HG03571 (cell line): ENCODE measurements around the gene GATAD2A.
"Not testable (repeated sequence)": the region's sequence is repeated elsewhere in the genome, so short reads cannot be mapped to it uniquely, and the experiment has no call there.

Experiments
- ATAC-seq: cut with Tn5 transposase; IDR thresholded peaks from one replicate; pipeline ENCODE4 v1.9.1; 2021; ENCODE audit not compliant: unreplicated experiment

GATAD2A gene

DNA sequence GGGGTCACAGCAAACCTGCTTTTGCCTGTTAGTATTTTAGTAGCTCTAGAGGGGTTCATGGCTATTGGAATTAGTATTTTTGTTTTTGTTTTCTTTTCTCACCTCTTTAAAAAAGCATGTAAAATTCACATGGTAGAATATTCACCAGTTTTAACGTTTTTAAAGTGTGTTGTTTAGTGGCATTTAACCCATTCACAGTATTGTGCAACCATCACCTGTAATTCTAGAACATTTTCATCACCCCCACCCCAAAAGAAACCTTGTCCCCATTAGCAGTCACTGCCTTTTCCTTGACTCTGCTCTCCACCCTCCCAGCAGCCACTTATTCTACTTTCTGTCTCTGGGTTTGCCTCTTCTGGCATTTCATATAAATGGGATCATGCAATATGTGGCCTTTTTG lies 39.8 kb downstream of the GATAD2A start:
- ATAC-seq = no peak

DNA sequence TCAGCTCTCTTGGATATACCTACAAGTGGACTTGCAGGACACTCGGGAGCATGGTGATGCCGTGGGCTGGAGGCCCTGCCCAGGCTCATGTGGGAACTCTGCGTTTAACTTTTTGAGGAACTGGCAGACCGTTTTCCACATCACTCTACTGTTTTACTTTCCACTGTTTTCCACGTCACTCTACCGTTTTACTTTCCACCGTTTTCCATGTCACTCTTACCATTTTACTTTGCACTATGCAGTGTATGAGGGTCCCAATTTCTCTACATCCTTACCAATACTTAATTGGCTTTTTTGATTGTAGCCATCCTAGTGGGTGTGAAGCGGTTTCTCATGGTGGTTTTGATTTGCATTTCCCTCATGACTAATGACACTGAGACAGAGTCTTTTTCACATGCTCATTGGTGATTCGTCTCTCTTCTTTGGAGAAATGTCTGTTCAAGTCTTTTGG lies 40.5 kb downstream of the GATAD2A start:
- no peak for ATAC-seq

DNA sequence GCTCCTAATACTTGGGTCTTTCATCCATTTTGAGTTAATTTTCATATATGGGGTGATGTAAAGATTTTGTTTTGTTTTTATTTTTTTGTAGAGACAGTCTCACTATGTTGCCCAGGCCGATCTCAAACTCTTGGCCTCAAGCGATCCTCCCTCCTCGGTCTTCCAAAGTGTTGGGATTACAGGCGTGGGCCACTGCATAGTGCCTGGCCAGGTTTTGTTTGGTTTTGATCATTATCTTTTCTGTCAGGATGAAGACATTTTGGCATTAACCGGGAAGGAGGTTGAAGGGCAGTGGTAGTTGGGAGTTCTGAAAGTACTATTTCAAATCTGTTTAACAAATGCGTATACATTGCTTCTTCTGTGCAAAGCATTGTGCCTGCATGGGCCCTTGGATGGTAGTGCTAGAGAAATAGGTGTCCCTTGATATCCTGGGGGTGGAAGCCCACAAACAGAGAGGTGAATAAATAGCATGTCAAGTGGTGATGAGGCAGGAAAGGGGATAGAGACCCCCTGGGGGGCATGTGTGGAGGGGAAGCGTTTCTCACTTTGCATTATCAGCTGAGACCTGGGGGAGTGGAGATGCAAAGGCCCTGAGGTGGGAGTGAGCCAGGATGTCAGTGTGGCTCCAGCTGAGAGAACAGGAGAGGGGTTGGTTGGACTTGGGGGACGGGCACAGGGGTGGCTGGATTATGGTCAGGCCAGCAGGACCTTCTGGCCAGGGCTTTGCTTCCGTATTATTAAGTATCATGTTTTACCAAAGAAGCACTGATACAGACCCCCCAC lies 41.4 kb downstream of the GATAD2A start:
- no peak for ATAC-seq

DNA sequence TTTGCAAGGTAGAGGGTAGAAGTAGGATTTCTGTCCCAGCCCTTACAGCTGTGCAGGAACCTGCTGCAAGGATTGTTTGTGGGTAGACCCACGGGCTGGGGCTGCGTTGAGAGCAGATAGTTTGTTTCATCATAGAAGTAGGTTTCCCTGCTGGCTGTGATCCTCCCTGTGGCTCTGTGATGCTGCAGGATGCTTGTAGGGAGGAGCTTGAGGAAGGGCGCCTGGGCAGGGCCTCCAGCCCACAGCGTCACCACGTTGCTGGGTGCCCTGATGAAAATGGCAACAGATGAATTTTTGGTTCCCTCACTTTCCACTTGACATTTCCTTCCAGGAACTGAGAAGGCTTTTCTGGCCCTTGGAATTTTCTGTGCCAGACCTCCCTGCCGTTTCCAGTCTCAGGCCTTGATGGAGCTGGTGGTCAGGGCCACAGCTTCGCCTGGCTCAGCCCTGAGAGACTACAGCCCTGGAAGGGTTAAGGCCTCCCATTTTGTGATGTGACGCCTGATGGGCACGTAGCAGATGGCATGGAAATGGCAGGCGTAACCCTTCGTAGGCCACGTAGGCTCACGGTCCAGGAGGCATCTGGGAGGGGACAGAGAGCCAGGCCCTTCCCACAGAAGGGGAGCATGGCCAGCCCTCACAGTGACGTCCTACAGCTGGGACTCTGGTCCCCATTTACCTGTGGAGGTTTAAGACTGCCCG lies 42.2 kb downstream of the GATAD2A start:
- ATAC-seq = no peak

DNA sequence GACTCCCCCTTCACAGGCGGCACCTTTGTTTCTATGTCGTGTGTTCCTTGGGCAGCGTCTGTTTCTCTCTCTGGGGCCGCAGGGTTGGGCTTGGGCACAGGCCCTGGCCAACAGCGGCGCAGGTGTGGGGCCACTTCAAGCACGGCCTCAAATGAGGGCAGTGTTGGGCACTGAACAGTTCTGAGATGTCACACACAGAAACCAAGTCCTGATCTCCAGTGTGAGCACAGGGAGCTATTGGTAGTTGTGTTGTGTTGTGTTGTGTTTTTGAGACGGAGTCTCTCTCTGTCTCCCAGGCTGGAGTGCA lies 42.7 kb downstream of the GATAD2A start:
- ATAC-seq = no peak

DNA sequence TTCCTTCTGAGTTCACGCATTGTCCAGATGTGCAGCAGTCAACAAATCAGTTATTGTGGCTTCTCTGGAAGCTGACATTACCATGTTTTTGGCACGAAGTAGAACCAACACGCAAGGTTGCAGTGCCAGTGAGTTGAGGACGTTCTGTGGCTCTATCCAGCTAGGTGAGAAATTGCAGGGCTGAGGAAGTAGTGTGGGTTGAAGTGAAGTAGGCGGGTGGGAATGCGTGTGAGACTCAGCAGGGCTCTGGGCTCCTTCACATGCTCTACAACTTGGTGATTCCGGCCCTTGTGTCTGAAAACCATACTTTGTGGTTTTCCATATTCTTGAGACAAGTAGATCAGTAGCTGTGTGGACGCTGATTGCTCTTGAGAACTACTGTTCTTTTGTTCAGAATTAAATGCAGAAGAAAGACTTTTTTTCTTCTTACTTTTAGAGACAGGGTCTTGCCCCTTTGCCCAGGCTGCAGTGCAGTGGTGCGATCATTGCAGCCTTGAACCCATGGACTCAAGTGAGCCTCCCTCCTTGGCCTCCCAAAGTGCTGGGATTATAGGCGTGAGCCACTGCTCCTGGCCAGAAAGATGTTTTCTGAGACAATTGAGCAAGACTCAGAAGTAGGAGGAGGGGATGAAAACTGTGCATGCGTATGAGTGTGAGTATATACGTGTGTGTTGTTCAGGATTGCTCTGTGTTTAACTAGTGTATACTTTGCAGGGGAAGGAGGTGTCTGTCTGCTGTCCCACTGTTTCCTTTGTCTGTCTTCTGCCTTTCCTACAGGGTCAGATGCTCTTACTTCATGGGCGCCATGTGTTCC lies 46.2 kb downstream of the GATAD2A start:
- ATAC-seq = no peak

DNA sequence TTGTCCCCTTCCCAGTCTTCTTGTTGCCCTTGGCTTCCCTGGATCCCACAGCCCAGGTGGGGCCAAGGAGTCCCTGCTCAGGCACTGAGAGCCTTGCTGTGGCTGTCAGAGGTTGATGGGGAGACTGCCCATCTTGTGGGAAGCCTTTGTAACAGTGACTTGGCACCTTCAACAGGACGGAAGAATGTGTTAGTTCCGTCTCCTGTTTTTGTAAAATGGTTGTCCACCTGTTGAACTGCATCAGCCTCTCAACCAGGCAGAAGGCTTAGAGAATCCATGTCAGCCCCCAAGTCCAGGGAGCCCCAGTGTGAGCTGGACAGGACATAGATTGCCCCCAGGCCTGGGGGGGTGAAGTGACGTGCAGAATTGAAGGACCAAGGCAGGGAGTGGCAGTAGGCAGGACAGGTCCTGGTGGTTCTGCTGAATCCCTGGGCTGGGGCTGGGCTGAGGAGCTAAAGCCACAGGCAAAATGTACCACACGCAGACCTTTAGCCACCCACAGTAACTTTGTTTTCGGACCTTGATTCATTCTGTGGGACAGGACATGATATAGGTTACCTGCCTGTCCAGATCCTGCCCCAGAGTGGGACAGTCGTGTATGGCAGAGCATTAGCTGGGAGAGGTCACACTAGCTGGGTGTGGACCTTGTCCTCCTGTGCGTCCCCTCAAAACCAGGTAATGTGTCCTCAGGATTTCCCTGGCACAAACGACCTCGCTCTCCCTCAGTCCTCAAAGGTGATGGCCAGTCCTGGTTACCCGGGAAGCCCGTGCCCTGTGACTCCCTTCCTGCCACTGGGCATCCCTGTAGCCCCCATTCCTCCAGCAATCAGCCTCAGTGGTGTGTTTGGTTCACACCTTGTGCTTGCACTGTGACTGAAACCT lies 47.0 kb downstream of the GATAD2A start:
- no peak for ATAC-seq

DNA sequence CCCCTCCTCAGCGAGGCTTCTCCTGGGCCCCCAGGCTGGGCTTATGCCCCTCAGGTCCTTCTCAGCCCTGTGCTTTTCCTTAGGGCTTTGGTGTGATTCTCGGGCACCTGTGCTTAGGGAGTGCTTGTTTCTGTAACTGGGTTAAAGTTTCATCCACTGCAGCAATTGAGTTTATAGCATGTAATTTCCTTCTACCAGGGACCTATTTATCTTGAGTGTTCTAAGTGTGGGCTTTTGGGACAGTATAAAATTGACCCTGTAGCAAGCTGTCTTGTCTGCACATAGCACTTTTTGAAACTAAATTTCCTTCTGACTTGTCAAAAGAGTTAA lies 47.6 kb downstream of the GATAD2A start:
- no peak for ATAC-seq

DNA sequence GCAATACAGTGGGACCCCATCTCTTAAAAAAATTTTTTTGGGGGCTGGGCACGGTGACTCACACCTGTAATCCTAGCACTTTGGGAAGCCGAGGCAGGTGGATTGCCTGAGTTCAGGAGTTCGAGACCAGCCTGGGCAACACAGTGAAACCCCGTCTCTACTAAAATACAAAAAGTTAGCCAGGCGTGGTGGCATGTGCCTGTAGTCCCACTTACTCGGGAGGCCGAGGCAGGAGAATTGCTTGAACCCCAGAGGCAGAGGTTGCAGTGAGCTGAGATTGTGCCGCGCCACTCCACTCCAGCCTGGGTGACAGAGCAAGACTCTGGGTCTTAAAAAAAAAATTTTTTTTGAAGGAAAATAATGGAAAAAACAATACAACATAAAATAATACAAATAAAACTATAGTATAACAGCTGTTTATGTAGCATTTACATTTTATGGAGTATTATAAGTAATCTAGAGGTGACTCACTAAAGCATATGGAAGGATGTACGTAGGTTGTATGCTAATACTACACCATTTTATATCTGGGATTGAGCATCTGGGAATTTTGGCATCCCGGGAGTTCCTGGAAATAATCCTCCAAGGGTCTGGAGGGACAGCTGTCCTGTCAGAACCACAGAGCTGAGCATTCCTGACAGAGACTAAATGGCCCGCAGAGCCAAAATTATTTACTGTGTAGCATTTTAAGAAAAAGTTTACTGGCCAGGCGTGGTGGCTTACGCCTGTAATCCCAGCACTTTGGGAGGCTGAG lies 49.9 kb downstream of the GATAD2A start:
- not testable (repeated sequence) for ATAC-seq

DNA sequence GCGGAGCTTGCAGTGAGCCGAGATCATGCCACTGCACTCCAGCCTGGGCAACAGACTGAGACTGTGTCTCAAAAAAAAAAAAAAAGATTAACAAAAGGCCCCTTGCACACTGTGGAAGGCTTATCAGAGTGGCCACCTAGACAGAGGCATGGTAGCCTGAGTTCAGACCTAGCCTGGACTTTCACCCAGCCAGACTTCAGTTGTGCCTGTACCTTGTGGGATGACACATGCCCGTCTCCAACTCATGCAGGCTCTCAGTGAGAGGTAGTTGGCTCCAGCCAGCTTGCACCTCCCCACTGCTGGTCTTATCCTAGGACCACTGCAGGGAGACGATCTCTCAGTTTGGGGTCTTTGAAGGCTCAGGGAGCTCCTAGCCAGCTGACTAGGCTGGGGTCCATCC lies 52.2 kb downstream of the GATAD2A start:
- ATAC-seq = no peak

DNA sequence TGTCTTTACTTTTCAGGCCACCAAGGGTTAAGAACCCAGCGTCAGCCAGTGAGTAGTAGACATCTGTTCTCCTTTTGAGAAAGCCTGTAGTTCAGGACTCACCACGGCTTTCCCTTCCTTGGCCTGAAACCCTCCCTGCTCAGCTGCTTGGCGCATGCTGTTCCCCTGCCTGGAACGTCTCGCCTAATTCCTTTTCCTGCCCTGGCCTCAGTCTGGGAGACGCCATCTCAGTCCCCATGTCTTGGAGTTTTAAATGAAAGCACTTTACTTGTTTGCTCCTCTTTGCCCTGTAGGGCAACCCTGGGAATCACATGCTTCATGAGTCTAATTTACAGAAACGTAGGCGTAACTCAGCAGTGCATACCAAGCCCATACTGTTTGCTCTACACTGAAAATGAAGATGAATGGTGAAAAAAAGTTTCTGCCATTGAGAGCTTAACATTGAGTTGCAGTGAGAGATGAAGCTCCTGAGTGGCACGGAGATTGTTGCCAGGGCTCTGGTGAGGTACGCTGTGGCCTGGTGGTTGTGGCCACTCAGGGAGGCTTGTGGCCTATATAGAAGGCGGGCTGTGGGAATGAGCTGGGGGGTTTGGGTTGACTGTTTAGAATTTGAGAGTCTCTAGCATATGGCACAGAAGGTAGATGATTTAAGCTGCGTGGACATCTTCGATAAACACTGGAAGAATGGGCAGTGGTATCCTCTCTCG lies 52.8 kb downstream of the GATAD2A start:
- ATAC-seq = no peak

DNA sequence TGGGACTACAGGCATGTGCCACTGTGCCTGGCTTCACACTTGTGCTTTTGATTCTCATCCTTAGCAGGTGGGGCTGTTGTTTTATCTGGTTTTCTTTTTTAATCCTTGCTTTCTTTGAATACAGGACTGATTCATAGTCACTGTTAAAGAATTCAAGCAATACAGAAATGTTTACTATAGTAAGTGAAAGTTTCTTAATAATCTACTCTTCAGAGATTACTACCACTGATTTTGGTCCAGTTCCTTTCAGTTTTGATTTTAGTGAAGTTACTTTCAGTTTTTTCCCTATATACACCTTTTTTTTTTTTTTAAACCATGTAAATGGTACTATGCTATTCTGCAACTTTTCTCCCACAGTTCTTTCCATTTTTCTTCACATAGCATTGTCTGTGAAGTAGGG lies 53.6 kb downstream of the GATAD2A start:
- no peak for ATAC-seq

DNA sequence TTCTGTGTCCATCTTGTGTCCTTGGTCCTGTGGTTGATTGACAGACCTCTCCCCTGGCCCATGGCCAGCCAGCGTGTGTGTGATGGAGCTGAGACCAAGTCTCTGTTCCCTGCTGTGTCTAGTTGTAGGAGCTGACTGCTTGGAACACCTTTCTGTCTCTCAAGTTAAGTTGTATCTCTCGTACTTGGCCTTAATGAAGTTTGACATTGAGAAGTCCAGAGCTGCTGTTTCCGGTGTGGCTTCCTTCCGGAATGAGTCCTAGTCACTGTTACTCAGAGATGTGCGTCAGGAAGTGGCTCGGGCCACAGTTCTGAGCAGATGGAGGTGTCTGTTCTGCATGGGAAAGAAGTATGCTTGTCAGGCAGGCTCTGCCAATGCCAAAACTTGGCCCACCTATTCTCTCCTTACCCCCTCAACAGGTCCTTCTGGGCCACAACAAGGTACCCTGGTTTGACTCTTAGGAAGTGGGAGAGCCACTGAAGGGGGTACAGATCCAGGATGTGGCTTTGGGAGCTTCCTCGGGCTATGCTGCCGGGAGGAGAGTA lies 54.3 kb downstream of the GATAD2A start:
- ATAC-seq = no peak

DNA sequence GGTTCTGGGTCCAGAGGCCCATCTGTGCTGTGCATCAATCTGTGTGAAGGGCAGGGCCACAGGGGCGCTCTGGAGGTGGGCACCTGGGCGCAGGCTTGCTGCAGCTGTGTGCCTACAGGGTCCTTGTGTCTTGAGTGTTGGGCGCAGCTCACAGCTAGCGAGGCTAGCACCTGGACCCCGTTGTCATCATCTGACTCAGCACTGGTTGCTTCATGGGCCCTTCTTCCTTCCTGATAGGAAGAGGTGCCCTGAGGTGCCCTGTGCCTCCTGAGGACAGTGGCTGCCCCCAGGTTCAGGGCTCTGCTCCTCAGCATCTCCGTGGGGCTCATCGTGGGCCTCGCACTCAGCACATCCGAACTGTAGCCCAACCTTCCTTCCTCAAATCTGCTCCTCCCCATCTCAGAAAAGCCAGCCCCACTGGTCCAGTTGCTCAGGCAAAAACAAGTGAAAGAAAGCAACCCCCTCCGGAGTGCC lies 54.8 kb downstream of the GATAD2A start:
- ATAC-seq = no peak

DNA sequence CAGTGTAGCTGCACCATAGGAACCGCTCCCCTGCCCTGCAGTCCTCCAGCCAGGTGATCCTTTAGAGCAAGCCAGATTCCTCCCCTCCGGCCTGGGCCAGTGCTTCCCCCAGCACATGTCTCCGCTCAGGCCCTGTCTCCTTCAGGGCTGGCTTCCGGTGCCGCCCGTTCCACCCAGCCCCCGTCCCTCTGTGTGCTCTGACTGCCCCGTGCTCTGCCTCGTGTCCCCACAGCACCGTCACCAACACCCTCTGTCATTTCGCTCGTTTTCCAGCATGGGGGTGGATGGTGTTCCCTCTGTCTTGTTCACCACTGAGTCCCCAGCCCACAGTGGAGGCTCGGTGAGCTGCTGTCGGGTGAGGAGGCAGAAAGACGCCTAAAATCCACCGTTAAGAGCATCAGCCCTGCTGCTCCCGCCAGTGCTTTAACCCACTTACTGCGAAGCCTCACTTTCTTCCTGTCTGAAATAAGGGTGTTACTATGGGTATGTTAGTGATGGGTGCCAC lies 55.3 kb downstream of the GATAD2A start:
- no peak for ATAC-seq

DNA sequence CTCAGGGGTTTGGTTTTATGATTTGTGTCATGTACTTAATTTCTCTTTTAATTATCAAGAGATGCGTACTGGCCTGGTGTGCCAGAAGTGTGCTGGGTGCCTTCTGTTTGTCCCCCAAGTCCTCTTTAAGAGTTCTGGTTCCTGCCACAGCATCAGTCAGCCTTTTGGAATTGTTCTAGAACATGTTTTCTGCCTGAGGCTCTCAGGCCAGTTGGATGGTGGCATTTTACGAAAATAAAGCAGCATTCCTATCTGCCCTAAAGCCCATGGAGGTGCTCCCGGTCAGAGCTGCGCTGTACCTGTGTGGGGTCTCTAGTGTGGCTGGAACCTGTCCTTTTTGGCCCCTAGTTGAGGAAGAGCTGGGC lies 55.8 kb downstream of the GATAD2A start:
- ATAC-seq = no peak

DNA sequence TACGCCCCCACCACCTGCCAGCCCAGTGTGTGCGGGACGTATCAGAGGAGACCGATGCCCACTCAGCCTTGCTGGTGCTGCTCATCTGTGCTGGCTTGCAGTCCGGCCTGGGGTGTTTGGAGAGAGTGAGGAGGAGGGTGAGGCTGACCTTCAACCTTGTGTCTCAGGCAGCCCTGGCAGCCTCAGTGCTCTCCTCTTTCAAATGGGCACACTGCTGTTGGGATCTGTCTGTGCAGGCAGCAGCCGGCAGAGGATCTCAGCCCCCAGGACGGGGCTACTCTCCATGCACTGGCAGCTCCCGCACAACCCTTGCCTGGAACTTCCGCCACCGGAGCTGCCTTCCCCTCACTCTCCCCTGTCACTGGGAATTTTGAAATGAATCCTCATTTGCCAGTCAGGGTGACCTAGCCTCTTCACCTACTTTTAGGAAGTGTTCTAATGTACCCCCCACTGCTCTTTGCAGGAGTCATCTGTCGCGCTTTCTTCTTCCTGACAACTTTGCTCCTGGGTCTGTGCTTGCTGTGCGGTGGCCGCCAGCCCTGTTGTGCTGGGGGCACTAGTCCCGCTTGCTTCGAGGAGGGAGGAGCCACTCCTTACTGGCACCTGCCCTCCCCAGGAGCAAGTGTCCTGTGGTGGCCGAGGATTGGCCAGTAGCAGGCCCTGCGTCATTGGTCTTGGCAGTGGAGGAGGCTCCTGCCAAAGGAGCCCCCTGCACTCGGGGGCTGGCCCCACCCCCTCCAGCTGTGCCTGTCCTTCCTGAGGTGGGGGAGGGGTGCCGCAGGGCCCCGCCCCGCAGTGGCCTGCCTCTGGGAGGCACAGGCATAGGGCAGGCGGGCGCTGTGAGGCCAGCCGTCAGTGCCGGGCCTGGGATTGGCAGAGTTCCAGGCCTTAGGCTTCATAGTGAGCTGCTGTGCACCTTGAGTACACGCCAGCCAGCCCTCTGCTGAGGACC lies 56.5 kb downstream of the GATAD2A start:
- ATAC-seq = no peak
